H1 (cell line): ENCODE results near the gene FUT6. TPM values are rescaled to one million over a fixed set of nuclear protein-coding genes. Genes with fewer than 3 reads are reported as not detected.
A peak's percentile ranks its signal among the peaks of the same experiment; 100 is the strongest.

Experiments
- CTCF ChIA-PET: fragments of 300-600 bp; sonication (Branson Sonifier 250); formaldehyde crosslinking; loops from one replicate; lab custom pipeline; 2021; ENCODE audit not compliant: partially characterized antibody; lab: Charles Lee
- POLR2A ChIA-PET: fragments of 300-600 bp; sonication (Branson Sonifier 250); formaldehyde crosslinking; loops from one replicate; lab custom pipeline; 2021; ENCODE audit warnings: inconsistent platforms; ENCODE audit not compliant: partially characterized antibody; lab: Charles Lee
- DNase-seq, 2 experiments: peaks; one replicate each; pipeline versions ENCODE4 v3.0.0 to v3.0.0-alpha.2; 2010 to 2022; ENCODE audit warnings: low spot score in 2 of 2, low read depth in 1 of 2, mixed read lengths in 1 of 2
- FAIRE-seq: peaks from 2 replicates; lab custom pipeline; 2011; peaks lifted over from hg19 to GRCh38; lab: Jason Lieb, UNC
- H2AFZ ChIP-seq: 2 replicates; pipeline ENCODE4 v1.8.1; 2012; ENCODE audit warnings: low read length, inconsistent platforms
- H2AK5ac ChIP-seq: 2 replicates; pipeline ENCODE4 v1.6.1; 2013; ENCODE audit warnings: low read depth, low read length
- H2BK120ac ChIP-seq: replicated peaks from 2 replicates; pipeline ENCODE3; 2013; ENCODE audit warnings: low read depth, low read length, inconsistent platforms
- H2BK12ac ChIP-seq: 2 replicates; pipeline ENCODE4 v1.6.1; 2013; ENCODE audit warnings: low read depth, low read length
- H2BK15ac ChIP-seq: 2 replicates; pipeline ENCODE4 v1.6.1; 2013; ENCODE audit warnings: low read length
- H2BK20ac ChIP-seq: 2 replicates; pipeline ENCODE4 v1.6.1; 2013; ENCODE audit warnings: low read length
- H2BK5ac ChIP-seq: 2 replicates; pipeline ENCODE4 v1.6.1; 2013; ENCODE audit warnings: low read depth, low read length
- H3K14ac ChIP-seq: 2 replicates; pipeline ENCODE4 v1.6.1; 2013; ENCODE audit warnings: inconsistent platforms; ENCODE audit not compliant: insufficient read length
- H3K18ac ChIP-seq: 2 replicates; pipeline ENCODE4 v1.6.1; 2013; ENCODE audit warnings: low read length; ENCODE audit errors: extremely low read depth
- H3K23ac ChIP-seq: 2 replicates; pipeline ENCODE4 v1.6.1; 2013; ENCODE audit warnings: inconsistent platforms; ENCODE audit not compliant: insufficient read length
- H3K23me2 ChIP-seq: 2 replicates; pipeline ENCODE4 v1.6.1; 2013; ENCODE audit warnings: low read depth, low read length
- H3K27ac ChIP-seq: 2 replicates; pipeline ENCODE4 v1.6.1; 2011; ENCODE audit warnings: low read depth, low read length, inconsistent platforms
- H3K27me3 ChIP-seq, 4 experiments: replicated peaks in 1 of 4; 1 replicate in 1 of 4; 2 replicates in 3 of 4; pipeline versions ENCODE4 v1.6.1 to v1.8.1; 2011 to 2013; ENCODE audit warnings: low read length in 3 of 4, mild to moderate bottlenecking in 3 of 4, inconsistent platforms in 2 of 4, mixed read lengths in 2 of 4, moderate library complexity in 1 of 4; ENCODE audit not compliant: control insufficient read depth in 3 of 4, insufficient read depth in 3 of 4; ENCODE audit errors: extremely low read depth in 1 of 4
- H3K36me3 ChIP-seq, 4 experiments: 2 replicates each; pipeline versions ENCODE4 v1.6.1 to v1.8.1; 2011 to 2013; ENCODE audit warnings: mild to moderate bottlenecking in 4 of 4, low read length in 3 of 4, moderate library complexity in 2 of 4, control low read depth in 1 of 4, inconsistent platforms in 1 of 4; ENCODE audit not compliant: insufficient read depth in 4 of 4, control insufficient read depth in 2 of 4
- H3K4ac ChIP-seq: replicated peaks from 2 replicates; pipeline ENCODE3; 2013; ENCODE audit warnings: low read length, low read depth, mixed read lengths, inconsistent platforms; ENCODE audit not compliant: insufficient read length
- H3K4me1 ChIP-seq, 4 experiments: replicated peaks in 1 of 4; 1 replicate in 1 of 4; 2 replicates in 3 of 4; pipeline versions ENCODE4 v1.6.1 to v1.8.1; 2011 to 2013; ENCODE audit warnings: low read length in 3 of 4, inconsistent platforms in 2 of 4, mixed read lengths in 1 of 4; ENCODE audit not compliant: insufficient read depth in 4 of 4, control insufficient read depth in 3 of 4
- H3K4me2 ChIP-seq, 2 experiments: 2 replicates each; pipeline versions ENCODE4 v1.6.1 to v1.8.1; 2011 to 2013; ENCODE audit warnings: low read depth in 2 of 2, low read length in 2 of 2, control low read depth in 1 of 2, inconsistent platforms in 1 of 2, mild to moderate bottlenecking in 1 of 2; ENCODE audit not compliant: insufficient read depth in 1 of 2
- H3K4me3 ChIP-seq, 4 experiments: fragments of 200-600, 300-600 bp in 1 of 4; sonication (generic), shearing (Covaris generic), sonication (Bioruptor Twin) in 1 of 4; 2 replicates each; pipeline versions ENCODE4 v1.5.1 to v1.8.1; 2011 to 2016; ENCODE audit warnings: low read length in 4 of 4, low read depth in 3 of 4, control low read depth in 2 of 4, inconsistent platforms in 2 of 4, mild to moderate bottlenecking in 2 of 4, mixed read lengths in 1 of 4, moderate library complexity in 1 of 4; ENCODE audit not compliant: insufficient read depth in 2 of 4; ENCODE audit errors: extremely low read depth in 1 of 4
- H3K56ac ChIP-seq: replicated peaks from 2 replicates; pipeline ENCODE3; 2013; ENCODE audit warnings: low read depth, mild to moderate bottlenecking, mixed read lengths, low read length, inconsistent platforms; ENCODE audit not compliant: insufficient read length
- H3K79me1 ChIP-seq: 2 replicates; pipeline ENCODE4 v1.6.1; 2013; ENCODE audit warnings: low read depth, low read length, control low read depth
- H3K79me2 ChIP-seq, 2 experiments: 2 replicates each; pipeline versions ENCODE4 v1.6.1 to v1.8.1; 2012 to 2013; ENCODE audit warnings: low read length in 2 of 2, mild to moderate bottlenecking in 2 of 2, inconsistent platforms in 1 of 2; ENCODE audit not compliant: insufficient read depth in 2 of 2, control insufficient read depth in 1 of 2
- H3K9ac ChIP-seq, 4 experiments: replicated peaks in 1 of 4; 1 replicate in 1 of 4; 2 replicates in 3 of 4; pipeline versions ENCODE4 v1.6.1 to v1.8.1; 2011 to 2013; ENCODE audit warnings: low read depth in 3 of 4, low read length in 3 of 4, control low read depth in 2 of 4, mild to moderate bottlenecking in 2 of 4, moderate library complexity in 2 of 4, inconsistent platforms in 1 of 4; ENCODE audit errors: extremely low read depth in 1 of 4
- H3K9me3 ChIP-seq, 2 experiments: 2 replicates each; pipeline versions ENCODE4 v1.6.1 to v1.8.1; 2012 to 2013; ENCODE audit warnings: mild to moderate bottlenecking in 2 of 2, moderate library complexity in 2 of 2, control low read depth in 1 of 2, inconsistent platforms in 1 of 2, low read depth in 1 of 2, low read length in 1 of 2, mixed read lengths in 1 of 2; ENCODE audit not compliant: insufficient read depth in 2 of 2
- H4K20me1 ChIP-seq, 2 experiments: replicated peaks in 1 of 2; 2 replicates each; pipeline versions ENCODE3 to v1.8.1; 2011 to 2013; ENCODE audit warnings: inconsistent platforms in 2 of 2, low read length in 2 of 2, mild to moderate bottlenecking in 1 of 2; ENCODE audit not compliant: insufficient read depth in 2 of 2, control insufficient read depth in 1 of 2
- H4K5ac ChIP-seq: 2 replicates; pipeline ENCODE4 v1.6.1; 2013; ENCODE audit warnings: low read length, low read depth, mixed read lengths, inconsistent platforms; ENCODE audit not compliant: insufficient read length
- H4K8ac ChIP-seq: 2 replicates; pipeline ENCODE4 v1.8.0; 2013; ENCODE audit warnings: mild to moderate bottlenecking, moderate library complexity, low read length, inconsistent platforms; ENCODE audit not compliant: insufficient read depth; ENCODE audit errors: extremely low read depth
- H4K91ac ChIP-seq: replicated peaks from 2 replicates; pipeline ENCODE3; 2013; ENCODE audit warnings: low read length, mixed read lengths, inconsistent platforms; ENCODE audit not compliant: insufficient read length
- PHF8 ChIP-seq: fragments of 200-600 bp; sonication (generic); conservative IDR thresholded peaks from 2 replicates; pipeline ENCODE4 v1.7.1; 2012; ENCODE audit warnings: low read depth, mild to moderate bottlenecking, inconsistent platforms, low read length, moderate library complexity
- whole genome bisulfite sequencing, 2 experiments: shearing (Covaris generic) in 1 of 2; methylation state at CpG; one replicate each; pipeline versions ENCODE4 v1.1.6 to v1.1.7; 2013 to 2015; ENCODE audit warnings: low lambda C conversion rate in 2 of 2, mixed read lengths in 2 of 2, inconsistent platforms in 1 of 2, low coverage in 1 of 2, missing lambda C conversion rate in 1 of 2; ENCODE audit not compliant: insufficient replicate concordance in 2 of 2, insufficient coverage in 1 of 2, insufficient read length in 1 of 2; ENCODE audit errors: extremely low coverage in 1 of 2, missing lambda C conversion rate in 1 of 2; 5-methylcytosine and 5-hydroxymethylcytosine counted together
- polyA plus RNA-seq, 7 experiments: library from polyadenylated mRNA; depleted of rRNA in 3 of 7; stranded (reverse) in 5 of 7; unstranded in 2 of 7; fragments of >200 nt in 5 of 7; fragments of 200-250 nt in 2 of 7; gene quantifications; 1 replicate in 5 of 7; 2 replicates in 1 of 7; 4 replicates in 1 of 7; pipeline versions ENCODE4 v1.2.1 to v1.2.3, GENCODE V29; 2011 to 2013; ENCODE audit warnings: missing spikeins in 2 of 7, mixed read lengths in 2 of 7
- total RNA-seq: library from RNA; stranded (reverse); fragmentation: NEBNext Ultra II Directional; extraction: Animal tissue kit (Norgen Biotek cat#: 25700); gene quantifications from 2 replicates; pipeline ENCODE4 v1.2.1, GENCODE V29; 2021
- TF ChIP-seq, protein P1 (sequence below), 3 experiments: IDR thresholded peaks; 1 replicate in 2 of 3; 2 replicates in 1 of 3; pipeline versions ENCODE4 v1.5.1 to v1.6.1; 2011; ENCODE audit warnings: low read length in 3 of 3, mild to moderate bottlenecking in 3 of 3, inconsistent platforms in 2 of 3, low read depth in 1 of 3, moderate library complexity in 1 of 3; ENCODE audit not compliant: insufficient read depth in 1 of 3; ENCODE audit errors: control extremely low read depth in 1 of 3

Gene FUT6
- total and polyA plus RNA-seq, 2 of the 8 experiments (the other 6 are each of a cell fraction or from before 2014, with no cell fraction given), result not detected

DNA sequence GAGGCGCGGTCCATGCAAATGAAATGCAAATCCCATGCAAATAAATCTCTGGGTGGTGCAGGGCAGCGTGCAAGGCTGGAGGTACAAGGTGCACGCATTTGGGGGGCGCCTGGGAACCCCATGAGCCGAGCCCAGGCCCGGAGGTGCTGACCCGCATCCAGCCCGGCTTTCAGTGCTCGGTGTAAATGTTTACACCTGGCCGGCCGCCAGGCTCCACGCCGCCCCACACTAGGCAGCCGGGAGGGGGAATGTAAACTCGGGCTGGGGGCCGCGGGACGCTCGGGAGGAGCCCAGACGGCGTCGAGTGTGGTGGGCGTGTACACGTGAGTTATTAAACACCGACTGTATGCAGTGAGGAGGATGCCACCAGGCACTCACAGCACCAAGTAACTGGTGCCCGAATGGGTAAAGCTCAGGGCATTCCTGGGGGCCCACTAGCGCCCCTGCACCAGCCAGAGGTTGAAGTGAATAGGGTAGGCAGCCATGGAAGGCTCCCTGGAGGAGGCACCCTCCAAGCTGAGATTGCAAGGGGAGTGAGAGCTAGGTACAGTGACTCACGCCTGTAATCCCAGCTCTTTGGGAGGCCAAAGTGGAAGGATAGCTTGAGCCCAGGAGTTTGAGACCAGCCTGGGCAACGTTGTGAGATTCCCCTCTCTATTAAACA lies 17.2 kb downstream of the FUT6 start:
- Histone ChIP-seq H2BK5ac (no peak overlapping the region), H3K4me1 (peaks cover 0 to 6% (median 4%) of the 10 kb centered on the region in 4 experiments; a peak in 5 of 7 replicates), H3K18ac (no peak overlapping the region), H2BK15ac (no peak overlapping the region), H3K23ac (no peak overlapping the region), H2AFZ (no peak overlapping the region), H3K36me3 (no peaks in the 10 kb centered on the region), H3K27me3 (no peaks in the 10 kb centered on the region; a peak in 1 of 7 replicates), H3K4me2 (no peak overlapping the region), H3K4me3 (no peak overlapping the region), H4K91ac (no peak overlapping the region), H3K56ac (no peak overlapping the region), H3K27ac (no peak overlapping the region), H3K9me3 (no peaks in the 10 kb centered on the region), H3K79me2 (no peaks in the 10 kb centered on the region), H3K4ac (no peak overlapping the region), H3K23me2 (0 out of 2 replicates have a peak, but pooled peaks cover under 1% of the 10 kb centered on the region), H2AK5ac (no peak overlapping the region), H2BK120ac (no peak overlapping the region), H3K14ac (no peak overlapping the region), H4K8ac (no peak overlapping the region), H4K5ac (no peak overlapping the region), H3K79me1 (no peaks in the 10 kb centered on the region), H2BK12ac (no peak overlapping the region), H2BK20ac (no peak overlapping the region), H3K9ac (no peak overlapping the region; a peak in 1 of 7 replicates), H4K20me1 (peaks cover 0 to 4% of the 10 kb centered on the region in 2 experiments)
- 87% methylated on average over 23 of the region's 30 CpGs; no CpG with 5 or more reads in 1 of the 2 experiments for WGBS, 2 experiments
- POLR2A ChIA-PET, result interaction anchor here (0.9 to 2.1 kb wide), 5 partner anchors 11 to 74 kb away, joined by 3 to 8 read pairs (median 3); partner anchors contain the start of gene NRTN
- CTCF ChIA-PET, result interaction anchor here (0.7 to 3.7 kb wide), 8 partner anchors 11 to 70 kb away, joined by 4 to 32 read pairs (median 6); partner anchors contain the start of gene NRTN
- TF ChIP-seq, protein P1, sequence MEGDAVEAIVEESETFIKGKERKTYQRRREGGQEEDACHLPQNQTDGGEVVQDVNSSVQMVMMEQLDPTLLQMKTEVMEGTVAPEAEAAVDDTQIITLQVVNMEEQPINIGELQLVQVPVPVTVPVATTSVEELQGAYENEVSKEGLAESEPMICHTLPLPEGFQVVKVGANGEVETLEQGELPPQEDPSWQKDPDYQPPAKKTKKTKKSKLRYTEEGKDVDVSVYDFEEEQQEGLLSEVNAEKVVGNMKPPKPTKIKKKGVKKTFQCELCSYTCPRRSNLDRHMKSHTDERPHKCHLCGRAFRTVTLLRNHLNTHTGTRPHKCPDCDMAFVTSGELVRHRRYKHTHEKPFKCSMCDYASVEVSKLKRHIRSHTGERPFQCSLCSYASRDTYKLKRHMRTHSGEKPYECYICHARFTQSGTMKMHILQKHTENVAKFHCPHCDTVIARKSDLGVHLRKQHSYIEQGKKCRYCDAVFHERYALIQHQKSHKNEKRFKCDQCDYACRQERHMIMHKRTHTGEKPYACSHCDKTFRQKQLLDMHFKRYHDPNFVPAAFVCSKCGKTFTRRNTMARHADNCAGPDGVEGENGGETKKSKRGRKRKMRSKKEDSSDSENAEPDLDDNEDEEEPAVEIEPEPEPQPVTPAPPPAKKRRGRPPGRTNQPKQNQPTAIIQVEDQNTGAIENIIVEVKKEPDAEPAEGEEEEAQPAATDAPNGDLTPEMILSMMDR (IDR thresholded peaks at IDR 0.05; ENCODE audit: control extremely low read depth in 1 of 3, insufficient read depth in 1 of 3, low read depth in 1 of 3, low read length in 3 of 3), result peak in 1 of 3 experiments; percentile 9; a peak in 1 of 4 replicates
- TF ChIP-seq PHF8, result no peak
- FAIRE-seq (no peak), DNase-seq (no peak)
